GM06990 (cell line): ENCODE data around the gene ZNF202.

ENCODE experiments used
- DNase-seq: peaks from one replicate; pipeline ENCODE4 v3.0.0-alpha.2; 2011; ENCODE audit not compliant: insufficient read length; ENCODE audit errors: extremely low read depth
- H3K27me3 ChIP-seq: replicated peaks from 2 replicates; pipeline ENCODE4 v1.6.0; 2011; ENCODE audit warnings: low read length; ENCODE audit not compliant: control insufficient read depth, insufficient read depth
- H3K36me3 ChIP-seq: 2 replicates; pipeline ENCODE4 v1.5.1; 2011; ENCODE audit warnings: low read length; ENCODE audit not compliant: control insufficient read depth, insufficient read depth
- H3K4me3 ChIP-seq: replicated peaks from 2 replicates; pipeline ENCODE4 v1.5.1; 2011; ENCODE audit warnings: low read depth, mild to moderate bottlenecking, control low read depth, low read length
- TF ChIP-seq, protein P1 (sequence below): IDR thresholded peaks from 2 replicates; pipeline ENCODE4 v1.5.1; 2011; ENCODE audit warnings: low read length, control low read depth, mild to moderate bottlenecking, inconsistent platforms; ENCODE audit not compliant: insufficient read depth, poor library complexity, severe bottlenecking

The ZNF202 gene

DNA sequence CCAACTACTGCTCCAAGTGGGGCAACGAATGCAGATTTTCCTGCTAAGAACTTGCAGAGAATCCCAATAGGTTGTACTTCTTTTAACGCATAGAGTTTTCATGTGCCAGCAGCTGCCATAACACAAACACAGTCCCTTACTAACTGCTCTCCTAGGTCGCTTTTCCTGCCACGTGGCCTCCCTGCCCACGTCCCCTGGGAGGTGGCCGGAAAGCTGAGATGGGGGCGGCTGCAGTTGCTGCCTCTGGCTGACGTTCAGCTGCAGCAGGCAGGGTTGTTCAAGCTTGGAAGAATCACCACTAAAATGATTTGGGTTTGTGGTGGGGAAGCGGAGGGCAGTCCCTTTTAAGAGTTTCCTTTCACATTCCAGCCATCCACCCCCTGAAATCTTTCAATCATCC is 39.3 kb downstream of the ZNF202 start:
- no peaks in the 10 kb centered on the region; the same call in 1 of the 2 replicates for H3K27me3 ChIP-seq
- no peak overlapping the region for H3K4me3 ChIP-seq
- no peaks in the 10 kb centered on the region for H3K36me3 ChIP-seq
- TF ChIP-seq, protein P1, sequence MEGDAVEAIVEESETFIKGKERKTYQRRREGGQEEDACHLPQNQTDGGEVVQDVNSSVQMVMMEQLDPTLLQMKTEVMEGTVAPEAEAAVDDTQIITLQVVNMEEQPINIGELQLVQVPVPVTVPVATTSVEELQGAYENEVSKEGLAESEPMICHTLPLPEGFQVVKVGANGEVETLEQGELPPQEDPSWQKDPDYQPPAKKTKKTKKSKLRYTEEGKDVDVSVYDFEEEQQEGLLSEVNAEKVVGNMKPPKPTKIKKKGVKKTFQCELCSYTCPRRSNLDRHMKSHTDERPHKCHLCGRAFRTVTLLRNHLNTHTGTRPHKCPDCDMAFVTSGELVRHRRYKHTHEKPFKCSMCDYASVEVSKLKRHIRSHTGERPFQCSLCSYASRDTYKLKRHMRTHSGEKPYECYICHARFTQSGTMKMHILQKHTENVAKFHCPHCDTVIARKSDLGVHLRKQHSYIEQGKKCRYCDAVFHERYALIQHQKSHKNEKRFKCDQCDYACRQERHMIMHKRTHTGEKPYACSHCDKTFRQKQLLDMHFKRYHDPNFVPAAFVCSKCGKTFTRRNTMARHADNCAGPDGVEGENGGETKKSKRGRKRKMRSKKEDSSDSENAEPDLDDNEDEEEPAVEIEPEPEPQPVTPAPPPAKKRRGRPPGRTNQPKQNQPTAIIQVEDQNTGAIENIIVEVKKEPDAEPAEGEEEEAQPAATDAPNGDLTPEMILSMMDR, result no peak
- DNase-seq, result peak; percentile 25

DNA sequence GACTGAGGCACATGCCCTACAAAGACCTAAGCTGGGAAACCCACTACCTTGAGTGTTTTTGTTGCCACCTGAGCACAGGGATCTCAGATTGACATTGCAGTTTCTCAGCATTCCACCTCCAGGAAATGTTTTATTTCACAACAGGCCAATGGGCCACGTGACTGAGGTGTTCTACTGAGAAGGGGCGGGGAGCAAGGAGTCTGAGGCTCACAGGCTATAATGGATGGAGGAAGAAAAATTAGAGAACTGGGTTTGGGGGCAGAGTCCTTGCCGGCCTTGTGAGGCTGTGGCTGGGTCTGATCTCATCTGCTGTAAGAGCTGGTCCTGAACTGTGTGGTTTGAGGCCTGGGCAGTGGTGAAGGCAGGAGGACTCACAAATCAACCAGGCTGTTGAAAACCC is 40.7 kb downstream of the ZNF202 start:
- TF ChIP-seq, protein P1, result no peak
- Histone ChIP-seq H3K27me3 (no peaks in the 10 kb centered on the region; the same call in 1 of the 2 replicates), H3K4me3 (no peak overlapping the region), H3K36me3 (no peaks in the 10 kb centered on the region)
- DNase-seq, result no peak

DNA sequence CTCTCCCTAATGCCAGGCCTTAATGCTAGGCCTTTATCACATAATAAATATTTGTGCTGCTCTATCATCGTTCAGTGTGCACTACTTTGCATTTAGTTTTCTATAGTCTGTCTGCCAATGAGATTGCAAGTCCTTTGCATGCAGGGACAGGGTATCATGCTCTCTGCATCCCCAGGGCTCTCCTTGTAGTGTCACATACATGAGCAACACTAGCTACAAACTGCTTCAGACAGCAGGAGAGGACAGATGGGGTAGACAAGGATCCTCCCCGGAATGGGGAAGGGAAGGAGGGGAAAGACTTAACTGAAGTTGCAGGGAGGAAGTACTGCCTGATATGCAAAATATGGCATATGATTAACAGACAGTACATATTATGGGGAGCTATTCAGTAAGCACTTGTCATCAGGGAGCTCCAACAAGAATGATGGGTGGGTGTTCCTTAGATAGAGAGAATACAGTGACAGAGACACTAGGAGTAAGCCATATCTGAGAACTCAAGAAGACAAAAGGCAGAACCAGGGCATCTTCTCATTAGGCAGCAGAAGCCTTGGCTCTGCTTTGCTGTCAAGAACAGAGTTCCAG is 42.8 kb downstream of the ZNF202 start:
- Histone ChIP-seq H3K36me3 (no peaks in the 10 kb centered on the region), H3K27me3 (no peaks in the 10 kb centered on the region; the same call in none of the 2 replicates), H3K4me3 (no peak overlapping the region)
- TF ChIP-seq, protein P1, result no peak
- no peak for DNase-seq

DNA sequence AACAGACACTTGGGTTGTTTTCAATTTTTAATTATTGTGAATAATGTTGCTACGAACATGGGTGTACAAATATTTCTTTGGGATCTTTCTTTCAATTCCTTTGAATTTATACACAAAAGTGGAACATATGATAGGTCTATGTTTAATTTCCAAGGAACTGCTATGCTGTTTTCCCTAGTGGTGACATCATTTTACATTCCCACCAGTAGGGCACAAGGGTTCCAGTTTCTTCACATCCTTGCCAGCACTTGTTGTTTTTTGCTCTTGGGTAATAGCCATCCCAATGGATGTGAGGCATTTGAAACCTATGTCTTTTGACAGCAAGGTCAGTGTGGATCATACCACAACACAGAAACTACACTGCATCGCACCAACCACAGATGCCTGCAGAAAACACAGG is 45.3 kb downstream of the ZNF202 start:
- Histone ChIP-seq H3K27me3 (no peaks in the 10 kb centered on the region; the same call in none of the 2 replicates), H3K4me3 (no peak overlapping the region), H3K36me3 (no peaks in the 10 kb centered on the region)
- DNase-seq, result no peak
- TF ChIP-seq, protein P1, result no peak

DNA sequence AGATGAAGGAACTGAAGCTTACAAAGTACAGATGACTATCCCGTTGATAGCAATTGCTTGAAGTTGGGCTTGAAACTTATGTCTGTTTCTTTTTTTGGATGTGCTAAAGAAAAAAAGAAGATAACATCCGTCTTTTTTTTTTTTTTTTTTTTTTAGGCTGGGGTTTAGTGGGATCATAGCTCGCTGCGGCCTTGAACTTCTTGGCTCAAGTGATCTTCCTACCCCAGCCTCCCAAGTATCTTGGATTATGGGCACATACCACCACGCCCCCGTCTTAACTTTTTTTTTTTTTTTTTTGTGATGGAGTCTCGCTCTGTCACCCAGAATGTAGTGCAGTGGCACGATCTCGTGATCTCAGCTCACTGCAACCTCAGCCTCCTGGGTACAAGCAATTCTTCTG is 46.2 kb downstream of the ZNF202 start:
- Histone ChIP-seq H3K27me3 (no peaks in the 10 kb centered on the region; the same call in 1 of the 2 replicates), H3K36me3 (no peaks in the 10 kb centered on the region), H3K4me3 (no peak overlapping the region)
- DNase-seq, result no peak
- TF ChIP-seq, protein P1, result no peak

DNA sequence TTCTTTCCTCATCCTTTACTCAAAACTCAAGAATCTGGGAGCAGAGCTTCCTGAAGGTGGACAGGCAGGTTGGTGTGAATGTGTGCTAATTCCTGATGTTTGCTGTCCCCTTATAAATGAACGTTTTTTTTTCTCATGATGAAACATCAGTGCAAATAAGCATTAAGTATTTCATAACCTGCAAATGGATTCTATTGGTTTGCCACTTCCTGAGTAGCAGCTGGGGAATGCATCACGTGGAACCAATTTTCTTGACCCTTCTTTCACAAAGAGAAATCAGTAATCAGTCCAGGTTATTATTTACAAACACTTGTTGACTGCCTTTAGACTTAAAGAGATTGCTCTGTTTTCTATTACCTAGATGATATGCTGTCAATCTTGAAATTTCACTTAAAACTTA is 46.9 kb downstream of the ZNF202 start:
- DNase-seq, result no peak
- TF ChIP-seq, protein P1, result no peak

More for the DNA sequence above, 46.9 kb downstream of the ZNF202 start:
- no peaks in the 10 kb centered on the region for H3K36me3 ChIP-seq
- H3K27me3 ChIP-seq, result no peaks in the 10 kb centered on the region; the same call in 1 of the 2 replicates
- no peak overlapping the region for H3K4me3 ChIP-seq
